Endothelial cell (in vitro differentiated cells): ENCODE measurements around the gene LILRB2. TPM values are rescaled to one million over a fixed set of nuclear protein-coding genes. Genes with fewer than 3 reads are reported as not detected.
"Not testable (repeated sequence)": the region's sequence is repeated elsewhere in the genome, so short reads cannot be mapped to it uniquely, and the experiment has no call there.

Experiments used
- DNase-seq: peaks from one replicate; pipeline ENCODE4 v3.0.0; 2021; ENCODE audit warnings: low spot score
- H3K27ac Mint-ChIP-seq: one replicate; pipeline ENCODE4 v1.8.0; 2021; ENCODE audit warnings: mixed read lengths, inconsistent platforms; ENCODE audit not compliant: unreplicated experiment
- H3K27me3 Mint-ChIP-seq: one replicate; pipeline ENCODE4 v1.8.0; 2021; ENCODE audit warnings: mild to moderate bottlenecking, moderate library complexity, mixed read lengths, inconsistent platforms; ENCODE audit not compliant: unreplicated experiment
- H3K36me3 Mint-ChIP-seq: one replicate; pipeline ENCODE4 v1.8.0; 2021; ENCODE audit warnings: mild to moderate bottlenecking, low read depth, mixed read lengths, inconsistent platforms; ENCODE audit not compliant: unreplicated experiment
- H3K4me1 Mint-ChIP-seq: one replicate; pipeline ENCODE4 v1.8.0; 2021; ENCODE audit warnings: mild to moderate bottlenecking, mixed read lengths, inconsistent platforms; ENCODE audit not compliant: unreplicated experiment
- H3K4me3 Mint-ChIP-seq: one replicate; pipeline ENCODE4 v1.8.0; 2021; ENCODE audit warnings: mild to moderate bottlenecking, mixed read lengths, inconsistent platforms; ENCODE audit not compliant: unreplicated experiment
- H3K9me3 Mint-ChIP-seq: one replicate; pipeline ENCODE4 v1.8.0; 2021; ENCODE audit warnings: mixed read lengths, inconsistent platforms; ENCODE audit not compliant: unreplicated experiment
- total RNA-seq: library from RNA; stranded (reverse); fragmentation: NEBNext Ultra II Directional; extraction: Animal tissue kit (Norgen Biotek cat#: 25700); gene quantifications from one replicate; pipeline ENCODE4 v1.2.1, GENCODE V29; 2021; ENCODE audit not compliant: unreplicated experiment
- TF ChIP-seq, protein P1 (sequence below): fragments of 200-600 bp; sonication (generic); IDR thresholded peaks from one replicate; pipeline ENCODE4 v1.5.0; 2021; ENCODE audit warnings: antibody characterized with exemption; ENCODE audit not compliant: unreplicated experiment

The LILRB2 gene
- total RNA-seq, 1 donor from 2014 or later: not detected

DNA sequence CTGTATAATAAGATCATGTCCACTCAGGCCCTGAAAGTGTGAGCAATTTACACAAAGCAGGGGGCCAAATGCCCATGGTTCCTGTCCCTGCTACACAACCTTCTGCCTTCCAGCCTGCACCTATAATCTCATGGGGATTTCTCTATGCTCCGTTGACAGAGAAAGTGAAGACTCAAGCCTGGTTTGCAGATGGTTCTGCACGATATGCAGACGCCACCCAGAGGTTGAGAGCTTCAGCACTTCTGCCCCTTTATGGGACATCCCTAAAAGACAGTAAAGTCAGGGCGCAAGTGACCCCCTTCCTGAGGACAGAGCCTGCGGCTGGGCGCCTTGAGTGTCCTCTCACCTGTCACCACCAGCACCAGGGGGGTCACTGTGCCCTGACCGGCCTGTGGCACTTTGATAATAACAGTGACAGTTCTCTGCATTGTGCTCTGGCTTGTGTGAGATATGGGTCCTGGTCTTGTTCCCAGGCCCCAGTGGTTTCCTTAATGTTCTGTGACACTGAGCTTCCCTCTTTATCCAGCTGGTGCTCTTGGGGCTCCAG, 16.9 kb upstream of the LILRB2 start:
- no peaks in the 10 kb centered on the region for H3K9me3 Mint-ChIP-seq
- TF ChIP-seq, protein P1, sequence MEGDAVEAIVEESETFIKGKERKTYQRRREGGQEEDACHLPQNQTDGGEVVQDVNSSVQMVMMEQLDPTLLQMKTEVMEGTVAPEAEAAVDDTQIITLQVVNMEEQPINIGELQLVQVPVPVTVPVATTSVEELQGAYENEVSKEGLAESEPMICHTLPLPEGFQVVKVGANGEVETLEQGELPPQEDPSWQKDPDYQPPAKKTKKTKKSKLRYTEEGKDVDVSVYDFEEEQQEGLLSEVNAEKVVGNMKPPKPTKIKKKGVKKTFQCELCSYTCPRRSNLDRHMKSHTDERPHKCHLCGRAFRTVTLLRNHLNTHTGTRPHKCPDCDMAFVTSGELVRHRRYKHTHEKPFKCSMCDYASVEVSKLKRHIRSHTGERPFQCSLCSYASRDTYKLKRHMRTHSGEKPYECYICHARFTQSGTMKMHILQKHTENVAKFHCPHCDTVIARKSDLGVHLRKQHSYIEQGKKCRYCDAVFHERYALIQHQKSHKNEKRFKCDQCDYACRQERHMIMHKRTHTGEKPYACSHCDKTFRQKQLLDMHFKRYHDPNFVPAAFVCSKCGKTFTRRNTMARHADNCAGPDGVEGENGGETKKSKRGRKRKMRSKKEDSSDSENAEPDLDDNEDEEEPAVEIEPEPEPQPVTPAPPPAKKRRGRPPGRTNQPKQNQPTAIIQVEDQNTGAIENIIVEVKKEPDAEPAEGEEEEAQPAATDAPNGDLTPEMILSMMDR: no peak
- no peaks in the 10 kb centered on the region for H3K4me1 Mint-ChIP-seq
- peaks cover 6% of the 10 kb centered on the region for H3K27me3 Mint-ChIP-seq
- no peak overlapping the region for H3K27ac Mint-ChIP-seq
- DNase-seq: no peak
- no peak overlapping the region for H3K4me3 Mint-ChIP-seq
- no peaks in the 10 kb centered on the region for H3K36me3 Mint-ChIP-seq

DNA sequence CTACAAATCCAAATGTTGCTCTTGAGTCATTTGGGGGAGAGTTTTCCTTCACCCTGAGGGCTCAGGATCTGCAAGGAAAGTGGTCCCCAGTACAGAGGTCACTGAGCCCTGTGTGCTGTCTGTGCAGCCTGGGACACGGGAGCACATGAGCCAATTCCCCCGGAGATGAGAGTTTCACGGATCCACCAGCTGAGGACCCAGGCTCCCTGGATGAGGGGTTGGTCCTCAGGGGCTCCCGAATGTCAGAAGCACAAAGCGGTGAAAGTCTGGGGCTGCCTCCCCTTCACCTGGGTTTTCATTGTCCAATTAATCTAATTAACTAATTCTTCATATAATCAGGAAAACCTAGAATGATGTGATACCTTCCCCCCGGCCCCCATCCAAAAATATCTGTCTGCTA, 13.6 kb upstream of the LILRB2 start:
- H3K27me3 Mint-ChIP-seq: peaks cover 6% of the 10 kb centered on the region
- DNase-seq: no peak

DNA sequence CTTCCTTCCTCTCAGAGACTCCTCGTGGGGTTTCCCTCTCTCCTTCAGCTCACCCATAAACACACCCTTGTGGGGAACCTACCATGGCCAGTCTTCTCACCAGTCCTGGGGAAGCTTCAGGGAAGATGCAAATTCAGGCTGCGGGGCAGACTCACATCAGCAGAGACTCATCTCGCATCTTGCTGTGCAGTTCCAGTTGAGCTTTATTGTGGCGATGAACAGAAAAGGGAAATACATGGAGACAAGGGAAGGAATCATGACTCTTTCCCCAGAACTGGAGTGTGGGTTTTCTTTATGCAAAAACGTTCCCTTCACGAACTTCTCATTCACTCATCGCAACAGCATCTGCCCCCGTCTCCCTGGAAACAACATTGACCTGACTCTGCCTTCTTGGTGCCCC, 8.2 kb upstream of the LILRB2 start:
- H3K4me1 Mint-ChIP-seq, H3K9me3 Mint-ChIP-seq, H3K4me3 Mint-ChIP-seq, H3K27ac Mint-ChIP-seq, H3K36me3 Mint-ChIP-seq, DNase-seq, H3K27me3 Mint-ChIP-seq: not testable (repeated sequence)

More for the DNA sequence above, 13.6 kb upstream of the LILRB2 start:
- TF ChIP-seq, protein P1: no peak
- H3K4me1 Mint-ChIP-seq: no peaks in the 10 kb centered on the region
- H3K27ac Mint-ChIP-seq: no peak overlapping the region
- H3K9me3 Mint-ChIP-seq: no peaks in the 10 kb centered on the region
- H3K4me3 Mint-ChIP-seq: no peak overlapping the region
- no peaks in the 10 kb centered on the region for H3K36me3 Mint-ChIP-seq

DNA sequence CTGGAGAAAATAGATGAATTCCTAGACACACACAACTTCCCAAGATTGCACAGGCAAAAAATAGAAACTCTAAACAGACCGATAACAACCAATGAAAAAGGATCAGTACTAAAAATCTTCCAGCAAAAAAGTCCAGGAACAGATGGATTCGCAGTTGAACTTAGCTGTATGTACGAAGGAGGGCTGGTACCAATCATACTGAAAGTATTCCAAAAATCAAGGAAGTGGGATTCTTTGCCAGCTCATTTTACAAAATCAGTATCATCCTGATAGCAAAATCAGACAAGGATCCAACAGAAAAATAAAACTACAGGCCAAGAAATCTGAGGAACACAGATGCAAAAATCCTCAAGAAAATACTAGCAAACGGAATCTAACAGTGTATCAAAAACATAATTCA, 6.5 kb upstream of the LILRB2 start:
- Mint-ChIP-seq H3K36me3 (peaks cover 3% of the 10 kb centered on the region), H3K4me3 (no peak overlapping the region), H3K4me1 (peaks cover 6% of the 10 kb centered on the region), H3K27me3 (no peaks in the 10 kb centered on the region), H3K27ac (no peak overlapping the region), H3K9me3 (no peaks in the 10 kb centered on the region)
- TF ChIP-seq, protein P1: no peak
- DNase-seq: no peak

DNA sequence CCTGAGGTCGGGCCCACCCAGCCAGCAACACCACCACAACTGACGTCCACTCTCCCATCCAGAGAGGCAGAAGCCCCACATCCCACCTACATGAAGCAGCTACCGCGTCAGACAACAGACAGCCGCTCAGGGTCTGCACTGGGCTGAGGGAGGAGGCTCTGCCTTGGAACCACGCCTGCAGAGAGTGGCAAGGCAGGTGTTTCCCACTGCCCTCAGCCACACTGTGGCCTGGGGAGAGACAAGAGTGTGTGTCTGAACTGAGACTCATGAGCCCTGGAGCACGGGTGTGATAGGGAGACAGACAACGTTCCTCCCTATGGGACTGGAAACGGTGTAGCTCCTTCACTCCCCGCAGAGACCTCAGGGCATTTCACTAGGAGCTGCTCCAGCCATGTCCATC, 5.4 kb upstream of the LILRB2 start:
- not testable (repeated sequence) for H3K36me3 Mint-ChIP-seq, H3K4me3 Mint-ChIP-seq, H3K9me3 Mint-ChIP-seq, H3K27ac Mint-ChIP-seq, H3K4me1 Mint-ChIP-seq, DNase-seq, H3K27me3 Mint-ChIP-seq

DNA sequence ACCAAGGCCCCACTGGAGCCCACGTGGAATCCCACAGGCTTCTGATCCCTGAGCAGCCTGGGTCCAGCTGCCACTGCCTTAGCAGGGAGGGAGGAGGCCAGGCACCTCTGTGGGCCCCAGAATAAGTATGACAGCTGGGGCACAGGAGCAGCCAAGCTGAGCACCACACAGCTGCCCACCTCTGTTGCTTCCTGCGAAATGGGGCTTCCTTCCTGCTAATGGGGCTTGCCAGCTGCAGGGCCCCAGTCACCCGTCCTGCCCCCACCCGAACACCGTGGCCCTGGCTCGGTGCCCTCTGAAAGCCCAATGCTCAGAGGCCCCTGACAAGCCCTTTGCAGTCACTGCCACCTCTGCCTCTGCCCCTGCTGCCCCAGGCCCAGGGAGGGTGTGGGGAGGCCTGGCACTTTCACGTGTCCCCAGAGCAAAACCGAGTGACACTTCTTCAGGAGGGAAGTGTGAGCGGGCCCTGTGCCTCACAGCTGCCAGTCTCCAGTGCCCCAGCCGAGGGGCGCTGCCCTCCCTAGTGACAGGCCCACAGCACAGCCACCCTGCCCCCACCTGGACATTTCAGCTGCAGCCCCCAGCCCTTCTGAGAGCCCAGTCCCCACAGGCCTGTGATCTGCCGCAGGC, 4.6 kb upstream of the LILRB2 start:
- not testable (repeated sequence) for H3K9me3 Mint-ChIP-seq, H3K36me3 Mint-ChIP-seq, H3K4me3 Mint-ChIP-seq, H3K4me1 Mint-ChIP-seq, H3K27me3 Mint-ChIP-seq, H3K27ac Mint-ChIP-seq, DNase-seq
